HepG2 (cell line): ENCODE results near the gene SLC12A3. TPM values are rescaled to one million over a fixed set of nuclear protein-coding genes. Genes with fewer than 3 reads are reported as not detected.

Experiments used
- EP300 ChIP-seq, 3 experiments: sonication (generic) in 1 of 3; formaldehyde crosslinking in 1 of 3; IDR thresholded peaks; 2 replicates each; pipeline versions ENCODE4 v1.5.1 to v1.6.1; 2011 to 2020; ENCODE audit warnings: low read depth in 2 of 3, low read length in 2 of 3, borderline replicate concordance in 1 of 3, improper control_type of control experiment in 1 of 3, mild to moderate bottlenecking in 1 of 3, missing genetic modification reagents in 1 of 3, moderate library complexity in 1 of 3
- POLR2AphosphoS5 ChIP-seq: IDR thresholded peaks from 2 replicates; pipeline ENCODE4 v1.6.1; 2012; ENCODE audit warnings: low read depth, low read length
- PRPF4 ChIP-seq: fragments of 200-400 bp; formaldehyde crosslinking; IDR thresholded peaks from 2 replicates; pipeline ENCODE4 v1.6.1; 2016; ENCODE audit warnings: low read length, low read depth; ENCODE audit not compliant: poor library complexity, severe bottlenecking
- ZNF550 ChIP-seq: sonication (generic); formaldehyde crosslinking; IDR thresholded peaks from 2 replicates; pipeline ENCODE4 v1.4.0; 2020; ENCODE audit warnings: mild to moderate bottlenecking, missing genetic modification reagents, borderline replicate concordance
- ZNF720 ChIP-seq: sonication (generic); formaldehyde crosslinking; IDR thresholded peaks from 2 replicates; pipeline ENCODE4 v1.4.0; 2020; ENCODE audit warnings: missing genetic modification reagents
- ZNF883 ChIP-seq: sonication (generic); formaldehyde crosslinking; IDR thresholded peaks from 2 replicates; pipeline ENCODE4 v1.5.1; 2020; ENCODE audit warnings: mild to moderate bottlenecking, missing genetic modification reagents; ENCODE audit errors: not compliant biosample characterization
- polyA plus RNA-seq, 8 experiments: library from polyadenylated mRNA; depleted of rRNA in 3 of 8; stranded (reverse) in 7 of 8; unstranded in 1 of 8; fragments of >200 nt; fragmentation: Illumina TruSeq in 4 of 8; extraction: Trizol in 4 of 8; gene quantifications; 2 replicates each; pipeline versions ENCODE4 v1.2.1 to v1.2.3, GENCODE V29; 2011 to 2016; ENCODE audit warnings: low read depth in 4 of 8, missing spikeins in 1 of 8, mixed read lengths in 1 of 8; ENCODE audit not compliant: insufficient read depth in 1 of 8
- total RNA-seq, 5 experiments: library from RNA; depleted of rRNA; stranded (reverse); fragments of >200 nt; fragmentation: Illumina TruSeq; extraction: Trizol; gene quantifications; 2 replicates each; pipeline ENCODE4 v1.2.3, GENCODE V29; 2016; ENCODE audit warnings: low read depth in 1 of 5
- TF ChIP-seq, protein P1 (sequence below), 2 experiments: IDR thresholded peaks; 2 replicates each; pipeline ENCODE4 v1.6.1; 2011 to 2012; ENCODE audit warnings: low read length in 2 of 2, borderline replicate concordance in 1 of 2, low read depth in 1 of 2, mild to moderate bottlenecking in 1 of 2, moderate library complexity in 1 of 2
- TF ChIP-seq, protein P2 (sequence below): sonication (generic); formaldehyde crosslinking; IDR thresholded peaks from 2 replicates; pipeline ENCODE4 v1.4.0; 2020; ENCODE audit warnings: missing genetic modification reagents, borderline replicate concordance
- TF ChIP-seq, protein P3 (sequence below): sonication (generic); formaldehyde crosslinking; IDR thresholded peaks from 2 replicates; pipeline ENCODE4 v1.8.0; 2022; ENCODE audit warnings: missing genetic modification reagents, mild to moderate bottlenecking, moderate library complexity, borderline replicate concordance
- TF ChIP-seq, protein P4 (sequence below): sonication (generic); formaldehyde crosslinking; IDR thresholded peaks from 2 replicates; pipeline ENCODE4 v1.4.0; 2020; ENCODE audit warnings: missing genetic modification reagents, borderline replicate concordance

SLC12A3 gene
- total and polyA plus RNA-seq, 2 of the 13 experiments (the other 11 are each of a cell fraction or from before 2014, with no cell fraction given) = 6.2 TPM; not detected in 1

DNA sequence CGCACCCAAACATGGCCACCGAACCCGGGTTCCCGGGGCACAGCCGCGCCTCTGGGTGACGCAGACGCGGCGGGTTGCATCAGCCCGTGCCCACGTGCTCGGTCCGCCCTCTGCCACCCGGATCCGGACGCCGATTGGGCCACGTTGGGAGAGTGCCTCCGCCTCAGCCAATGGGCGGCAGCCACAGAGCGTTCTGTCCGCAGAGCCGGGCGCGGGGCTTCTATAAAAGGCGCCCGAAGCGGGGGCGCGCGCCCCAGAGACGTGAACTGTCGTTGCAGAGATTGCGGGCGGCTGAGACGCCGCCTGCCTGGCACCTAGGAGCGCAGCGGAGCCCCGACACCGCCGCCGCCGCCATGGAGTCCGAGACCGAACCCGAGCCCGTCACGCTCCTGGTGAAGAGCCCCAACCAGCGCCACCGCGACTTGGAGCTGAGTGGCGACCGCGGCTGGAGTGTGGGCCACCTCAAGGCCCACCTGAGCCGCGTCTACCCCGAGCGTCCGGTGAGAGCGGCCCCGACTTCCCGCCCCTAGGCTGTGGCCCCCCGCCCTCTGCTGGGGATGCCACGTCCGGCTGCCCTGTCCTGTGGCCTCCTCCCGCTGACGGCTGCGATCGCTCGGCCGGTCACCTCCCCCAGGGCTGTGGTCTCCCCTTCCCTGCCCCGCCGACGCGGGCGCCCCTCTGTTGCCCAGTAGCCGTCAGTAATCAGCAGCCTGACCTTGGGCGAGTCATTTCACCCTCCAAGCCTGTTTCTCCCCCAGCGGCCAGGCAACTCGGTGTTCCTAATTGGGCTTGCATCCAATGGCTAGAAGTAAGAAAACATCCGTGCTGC, 67.1 kb downstream of the SLC12A3 start, which contains the start of gene HERPUD1 (continued):
- TF ChIP-seq, protein P1, sequence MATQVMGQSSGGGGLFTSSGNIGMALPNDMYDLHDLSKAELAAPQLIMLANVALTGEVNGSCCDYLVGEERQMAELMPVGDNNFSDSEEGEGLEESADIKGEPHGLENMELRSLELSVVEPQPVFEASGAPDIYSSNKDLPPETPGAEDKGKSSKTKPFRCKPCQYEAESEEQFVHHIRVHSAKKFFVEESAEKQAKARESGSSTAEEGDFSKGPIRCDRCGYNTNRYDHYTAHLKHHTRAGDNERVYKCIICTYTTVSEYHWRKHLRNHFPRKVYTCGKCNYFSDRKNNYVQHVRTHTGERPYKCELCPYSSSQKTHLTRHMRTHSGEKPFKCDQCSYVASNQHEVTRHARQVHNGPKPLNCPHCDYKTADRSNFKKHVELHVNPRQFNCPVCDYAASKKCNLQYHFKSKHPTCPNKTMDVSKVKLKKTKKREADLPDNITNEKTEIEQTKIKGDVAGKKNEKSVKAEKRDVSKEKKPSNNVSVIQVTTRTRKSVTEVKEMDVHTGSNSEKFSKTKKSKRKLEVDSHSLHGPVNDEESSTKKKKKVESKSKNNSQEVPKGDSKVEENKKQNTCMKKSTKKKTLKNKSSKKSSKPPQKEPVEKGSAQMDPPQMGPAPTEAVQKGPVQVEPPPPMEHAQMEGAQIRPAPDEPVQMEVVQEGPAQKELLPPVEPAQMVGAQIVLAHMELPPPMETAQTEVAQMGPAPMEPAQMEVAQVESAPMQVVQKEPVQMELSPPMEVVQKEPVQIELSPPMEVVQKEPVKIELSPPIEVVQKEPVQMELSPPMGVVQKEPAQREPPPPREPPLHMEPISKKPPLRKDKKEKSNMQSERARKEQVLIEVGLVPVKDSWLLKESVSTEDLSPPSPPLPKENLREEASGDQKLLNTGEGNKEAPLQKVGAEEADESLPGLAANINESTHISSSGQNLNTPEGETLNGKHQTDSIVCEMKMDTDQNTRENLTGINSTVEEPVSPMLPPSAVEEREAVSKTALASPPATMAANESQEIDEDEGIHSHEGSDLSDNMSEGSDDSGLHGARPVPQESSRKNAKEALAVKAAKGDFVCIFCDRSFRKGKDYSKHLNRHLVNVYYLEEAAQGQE (IDR thresholded peaks at IDR 0.05; ENCODE audit: borderline replicate concordance in 1 of 2, low read depth in 1 of 2, low read length in 2 of 2) = peak in 1 of 2 experiments; percentile 70; a peak in 1 of 4 replicates
- peak; percentile 55 to 78; a peak in 2 of 4 replicates for TF ChIP-seq EP300 (IDR thresholded peaks at IDR 0.05; ENCODE audit: low read depth in 2 of 2, low read length in 2 of 2)
- TF ChIP-seq EP300 (CRISPR knock-in tag; IDR thresholded peaks at IDR 0.05; ENCODE audit: borderline replicate concordance) = no peak; the same call in none of the 2 replicates
- peak; percentile 85; the same call in 1 of the 2 replicates for TF ChIP-seq ZNF550
- no peak; the same call in 1 of the 2 replicates for TF ChIP-seq ZNF720 (CRISPR knock-in tag)
- TF ChIP-seq, protein P2, sequence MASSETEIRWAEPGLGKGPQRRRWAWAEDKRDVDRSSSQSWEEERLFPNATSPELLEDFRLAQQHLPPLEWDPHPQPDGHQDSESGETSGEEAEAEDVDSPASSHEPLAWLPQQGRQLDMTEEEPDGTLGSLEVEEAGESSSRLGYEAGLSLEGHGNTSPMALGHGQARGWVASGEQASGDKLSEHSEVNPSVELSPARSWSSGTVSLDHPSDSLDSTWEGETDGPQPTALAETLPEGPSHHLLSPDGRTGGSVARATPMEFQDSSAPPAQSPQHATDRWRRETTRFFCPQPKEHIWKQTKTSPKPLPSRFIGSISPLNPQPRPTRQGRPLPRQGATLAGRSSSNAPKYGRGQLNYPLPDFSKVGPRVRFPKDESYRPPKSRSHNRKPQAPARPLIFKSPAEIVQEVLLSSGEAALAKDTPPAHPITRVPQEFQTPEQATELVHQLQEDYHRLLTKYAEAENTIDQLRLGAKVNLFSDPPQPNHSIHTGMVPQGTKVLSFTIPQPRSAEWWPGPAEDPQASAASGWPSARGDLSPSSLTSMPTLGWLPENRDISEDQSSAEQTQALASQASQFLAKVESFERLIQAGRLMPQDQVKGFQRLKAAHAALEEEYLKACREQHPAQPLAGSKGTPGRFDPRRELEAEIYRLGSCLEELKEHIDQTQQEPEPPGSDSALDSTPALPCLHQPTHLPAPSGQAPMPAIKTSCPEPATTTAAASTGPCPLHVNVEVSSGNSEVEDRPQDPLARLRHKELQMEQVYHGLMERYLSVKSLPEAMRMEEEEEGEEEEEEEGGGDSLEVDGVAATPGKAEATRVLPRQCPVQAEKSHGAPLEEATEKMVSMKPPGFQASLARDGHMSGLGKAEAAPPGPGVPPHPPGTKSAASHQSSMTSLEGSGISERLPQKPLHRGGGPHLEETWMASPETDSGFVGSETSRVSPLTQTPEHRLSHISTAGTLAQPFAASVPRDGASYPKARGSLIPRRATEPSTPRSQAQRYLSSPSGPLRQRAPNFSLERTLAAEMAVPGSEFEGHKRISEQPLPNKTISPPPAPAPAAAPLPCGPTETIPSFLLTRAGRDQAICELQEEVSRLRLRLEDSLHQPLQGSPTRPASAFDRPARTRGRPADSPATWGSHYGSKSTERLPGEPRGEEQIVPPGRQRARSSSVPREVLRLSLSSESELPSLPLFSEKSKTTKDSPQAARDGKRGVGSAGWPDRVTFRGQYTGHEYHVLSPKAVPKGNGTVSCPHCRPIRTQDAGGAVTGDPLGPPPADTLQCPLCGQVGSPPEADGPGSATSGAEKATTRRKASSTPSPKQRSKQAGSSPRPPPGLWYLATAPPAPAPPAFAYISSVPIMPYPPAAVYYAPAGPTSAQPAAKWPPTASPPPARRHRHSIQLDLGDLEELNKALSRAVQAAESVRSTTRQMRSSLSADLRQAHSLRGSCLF (CRISPR knock-in tag) = no peak
- TF ChIP-seq, protein P3, sequence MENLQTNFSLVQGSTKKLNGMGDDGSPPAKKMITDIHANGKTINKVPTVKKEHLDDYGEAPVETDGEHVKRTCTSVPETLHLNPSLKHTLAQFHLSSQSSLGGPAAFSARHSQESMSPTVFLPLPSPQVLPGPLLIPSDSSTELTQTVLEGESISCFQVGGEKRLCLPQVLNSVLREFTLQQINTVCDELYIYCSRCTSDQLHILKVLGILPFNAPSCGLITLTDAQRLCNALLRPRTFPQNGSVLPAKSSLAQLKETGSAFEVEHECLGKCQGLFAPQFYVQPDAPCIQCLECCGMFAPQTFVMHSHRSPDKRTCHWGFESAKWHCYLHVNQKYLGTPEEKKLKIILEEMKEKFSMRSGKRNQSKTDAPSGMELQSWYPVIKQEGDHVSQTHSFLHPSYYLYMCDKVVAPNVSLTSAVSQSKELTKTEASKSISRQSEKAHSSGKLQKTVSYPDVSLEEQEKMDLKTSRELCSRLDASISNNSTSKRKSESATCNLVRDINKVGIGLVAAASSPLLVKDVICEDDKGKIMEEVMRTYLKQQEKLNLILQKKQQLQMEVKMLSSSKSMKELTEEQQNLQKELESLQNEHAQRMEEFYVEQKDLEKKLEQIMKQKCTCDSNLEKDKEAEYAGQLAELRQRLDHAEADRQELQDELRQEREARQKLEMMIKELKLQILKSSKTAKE (CRISPR knock-in tag) = peak; percentile 82
- peak; percentile 99 for TF ChIP-seq POLR2AphosphoS5
- no peak for TF ChIP-seq PRPF4
- TF ChIP-seq, protein P4, sequence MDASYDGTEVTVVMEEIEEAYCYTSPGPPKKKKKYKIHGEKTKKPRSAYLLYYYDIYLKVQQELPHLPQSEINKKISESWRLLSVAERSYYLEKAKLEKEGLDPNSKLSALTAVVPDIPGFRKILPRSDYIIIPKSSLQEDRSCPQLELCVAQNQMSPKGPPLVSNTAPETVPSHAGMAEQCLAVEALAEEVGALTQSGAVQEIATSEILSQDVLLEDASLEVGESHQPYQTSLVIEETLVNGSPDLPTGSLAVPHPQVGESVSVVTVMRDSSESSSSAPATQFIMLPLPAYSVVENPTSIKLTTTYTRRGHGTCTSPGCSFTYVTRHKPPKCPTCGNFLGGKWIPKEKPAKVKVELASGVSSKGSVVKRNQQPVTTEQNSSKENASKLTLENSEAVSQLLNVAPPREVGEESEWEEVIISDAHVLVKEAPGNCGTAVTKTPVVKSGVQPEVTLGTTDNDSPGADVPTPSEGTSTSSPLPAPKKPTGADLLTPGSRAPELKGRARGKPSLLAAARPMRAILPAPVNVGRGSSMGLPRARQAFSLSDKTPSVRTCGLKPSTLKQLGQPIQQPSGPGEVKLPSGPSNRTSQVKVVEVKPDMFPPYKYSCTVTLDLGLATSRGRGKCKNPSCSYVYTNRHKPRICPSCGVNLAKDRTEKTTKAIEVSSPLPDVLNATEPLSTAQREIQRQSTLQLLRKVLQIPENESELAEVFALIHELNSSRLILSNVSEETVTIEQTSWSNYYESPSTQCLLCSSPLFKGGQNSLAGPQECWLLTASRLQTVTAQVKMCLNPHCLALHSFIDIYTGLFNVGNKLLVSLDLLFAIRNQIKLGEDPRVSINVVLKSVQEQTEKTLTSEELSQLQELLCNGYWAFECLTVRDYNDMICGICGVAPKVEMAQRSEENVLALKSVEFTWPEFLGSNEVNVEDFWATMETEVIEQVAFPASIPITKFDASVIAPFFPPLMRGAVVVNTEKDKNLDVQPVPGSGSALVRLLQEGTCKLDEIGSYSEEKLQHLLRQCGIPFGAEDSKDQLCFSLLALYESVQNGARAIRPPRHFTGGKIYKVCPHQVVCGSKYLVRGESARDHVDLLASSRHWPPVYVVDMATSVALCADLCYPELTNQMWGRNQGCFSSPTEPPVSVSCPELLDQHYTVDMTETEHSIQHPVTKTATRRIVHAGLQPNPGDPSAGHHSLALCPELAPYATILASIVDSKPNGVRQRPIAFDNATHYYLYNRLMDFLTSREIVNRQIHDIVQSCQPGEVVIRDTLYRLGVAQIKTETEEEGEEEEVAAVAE (CRISPR knock-in tag) = peak; percentile 93
- TF ChIP-seq ZNF883 = peak; percentile 92
